Measurements from ENCODE around the gene KPNB1.
"Not testable (repeated sequence)": the region's sequence is repeated elsewhere in the genome, so short reads cannot be mapped to it uniquely, and the experiment has no call there.

KPNB1 gene

GRCh38 chr17:47675380-47676198 is 25.9 kb downstream of the KPNB1 start:
- no peak for FAIRE-seq
- DNase-seq (ENCODE audit: insufficient read length, low spot score): no peak

- DNase-seq (ENCODE audit: insufficient read length, low spot score): no peak
- no peak for FAIRE-seq
Measured at GRCh38 chr17:47676199-47676472, 26.4 kb downstream of the KPNB1 start.

- DNase-seq (ENCODE audit: insufficient read length, low spot score) (no peak), FAIRE-seq (no peak)
Measured at GRCh38 chr17:47676510-47677165, 26.9 kb downstream of the KPNB1 start.

GRCh38 chr17:47678196-47678595 is 28.5 kb downstream of the KPNB1 start:
- FAIRE-seq: no peak
- no peak for DNase-seq (ENCODE audit: insufficient read length, low spot score)

GRCh38 chr17:47682138-47682537 is 32.4 kb downstream of the KPNB1 start:
- FAIRE-seq: no peak

GRCh38 chr17:47682727-47683126 is 33.0 kb downstream of the KPNB1 start:
- DNase-seq (ENCODE audit: insufficient read length, low spot score); FAIRE-seq: not testable (repeated sequence)

More at GRCh38 chr17:47682138-47682537, 32.4 kb downstream of the KPNB1 start:
- DNase-seq (ENCODE audit: insufficient read length, low spot score): no peak

- FAIRE-seq: no peak
- no peak for DNase-seq (ENCODE audit: insufficient read length, low spot score)
Measured at GRCh38 chr17:47684025-47684424, 34.3 kb downstream of the KPNB1 start.

- FAIRE-seq (no peak), DNase-seq (ENCODE audit: insufficient read length, low spot score) (no peak)
Measured at GRCh38 chr17:47684535-47685193, 34.9 kb downstream of the KPNB1 start.

GRCh38 chr17:47685556-47686275 is 36.0 kb downstream of the KPNB1 start:
- DNase-seq (ENCODE audit: insufficient read length, low spot score) (no peak), FAIRE-seq (no peak)

GRCh38 chr17:47686276-47686635 is 36.5 kb downstream of the KPNB1 start:
- FAIRE-seq: no peak

GRCh38 chr17:47686664-47687327 is 37.1 kb downstream of the KPNB1 start:
- FAIRE-seq (no peak), DNase-seq (ENCODE audit: insufficient read length, low spot score) (no peak)

More at GRCh38 chr17:47686276-47686635, 36.5 kb downstream of the KPNB1 start:
- no peak for DNase-seq (ENCODE audit: insufficient read length, low spot score)

GRCh38 chr17:47687328-47687690 is 37.6 kb downstream of the KPNB1 start:
- DNase-seq (ENCODE audit: insufficient read length, low spot score) (no peak), FAIRE-seq (no peak)

- DNase-seq (ENCODE audit: insufficient read length, low spot score) (no peak), FAIRE-seq (no peak)
Measured at GRCh38 chr17:47687748-47688147, 38.0 kb downstream of the KPNB1 start.

- no peak for DNase-seq (ENCODE audit: insufficient read length, low spot score)
- FAIRE-seq: no peak
Measured at GRCh38 chr17:47690121-47690520, 40.4 kb downstream of the KPNB1 start.

- DNase-seq (ENCODE audit: insufficient read length, low spot score) (no peak), FAIRE-seq (peak; percentile 8)
Measured at GRCh38 chr17:47692137-47692894, 42.6 kb downstream of the KPNB1 start.

GRCh38 chr17:47692895-47693730 is 43.4 kb downstream of the KPNB1 start:
- DNase-seq (ENCODE audit: insufficient read length, low spot score): no peak
- FAIRE-seq: peak; percentile 74

GRCh38 chr17:47693731-47694580 is 44.2 kb downstream of the KPNB1 start, which contains the start of gene TBKBP1:
Gene TBKBP1, plus strand, starts transcription at chr17:47694161. Its CDS starts 1,952 bp downstream, at chr17:47696113.
- no peak for DNase-seq (ENCODE audit: insufficient read length, low spot score)
- FAIRE-seq: no peak
